Measurements from ENCODE around the gene KRT16.
"Not testable (repeated sequence)": the region's sequence is repeated elsewhere in the genome, so short reads cannot be mapped to it uniquely, and the experiment has no call there.

KRT16 gene

GRCh38 chr17:41619036-41619926, 6.7 kb upstream of the KRT16 start:
- no peak for DNase-seq (ENCODE audit: low read depth)
- H3K4me3 ChIP-seq (ENCODE audit: low read depth, low read length): no peak overlapping the region
- no peak for TF ChIP-seq CTCF (IDR thresholded peaks at IDR 0.05; ENCODE audit: low read depth, low read length, missing control alignments)
- in situ Hi-C loops (cut with HindIII; ENCODE audit: low sequenced_read_pairs): no loop called here

GRCh38 chr17:41618341-41619035, 5.9 kb upstream of the KRT16 start:
- no peak overlapping the region for H3K4me3 ChIP-seq (ENCODE audit: low read depth, low read length)

GRCh38 chr17:41617698-41618097, 5.1 kb upstream of the KRT16 start:
- DNase-seq (ENCODE audit: low read depth): no peak
- in situ Hi-C loops (cut with HindIII; ENCODE audit: low sequenced_read_pairs): no loop called here
- H3K4me3 ChIP-seq (ENCODE audit: low read depth, low read length): no peak overlapping the region
- TF ChIP-seq CTCF (IDR thresholded peaks at IDR 0.05; ENCODE audit: low read depth, low read length, missing control alignments): no peak

More at GRCh38 chr17:41618341-41619035, 5.9 kb upstream of the KRT16 start:
- TF ChIP-seq CTCF (IDR thresholded peaks at IDR 0.05; ENCODE audit: low read depth, low read length, missing control alignments): no peak
- in situ Hi-C loops (cut with HindIII; ENCODE audit: low sequenced_read_pairs): no loop called here
- DNase-seq (ENCODE audit: low read depth): no peak

GRCh38 chr17:41617136-41617535, 4.6 kb upstream of the KRT16 start:
- in situ Hi-C loops (cut with HindIII; ENCODE audit: low sequenced_read_pairs): no loop called here
- no peak overlapping the region for H3K4me3 ChIP-seq (ENCODE audit: low read depth, low read length)
- no peak for DNase-seq (ENCODE audit: low read depth)
- no peak for TF ChIP-seq CTCF (IDR thresholded peaks at IDR 0.05; ENCODE audit: low read depth, low read length, missing control alignments)

- DNase-seq (ENCODE audit: low read depth); H3K4me3 ChIP-seq (ENCODE audit: low read depth, low read length); in situ Hi-C loops (cut with HindIII; ENCODE audit: low sequenced_read_pairs): not testable (repeated sequence)
Measured at GRCh38 chr17:41616486-41616885, 3.9 kb upstream of the KRT16 start.

GRCh38 chr17:41615454-41615853, 2.9 kb upstream of the KRT16 start:
- TF ChIP-seq CTCF (IDR thresholded peaks at IDR 0.05; ENCODE audit: low read depth, low read length, missing control alignments): no peak
- in situ Hi-C loops (cut with HindIII; ENCODE audit: low sequenced_read_pairs): no loop called here
- H3K4me3 ChIP-seq (ENCODE audit: low read depth, low read length): no peak overlapping the region
- DNase-seq (ENCODE audit: low read depth): no peak

- H3K4me3 ChIP-seq (ENCODE audit: low read depth, low read length); in situ Hi-C loops (cut with HindIII; ENCODE audit: low sequenced_read_pairs); DNase-seq (ENCODE audit: low read depth): not testable (repeated sequence)
Measured at GRCh38 chr17:41614767-41615166, 2.2 kb upstream of the KRT16 start.
